HG03469 (cell line): ENCODE measurements around the gene CYP21A2.

Experiments
- ATAC-seq: cut with Tn5 transposase; IDR thresholded peaks from one replicate; pipeline ENCODE4 v1.9.1; 2021; ENCODE audit warnings: mild to moderate bottlenecking, moderate library complexity, moderate number of reproducible peaks; ENCODE audit not compliant: unreplicated experiment

CYP21A2 gene

GRCh38 chr6:32081168-32081990 lies 43.2 kb downstream of the CYP21A2 start:
- no peak for ATAC-seq

- ATAC-seq = no peak
Measured at GRCh38 chr6:32082478-32082877, 44.3 kb downstream of the CYP21A2 start.

GRCh38 chr6:32082935-32083334 lies 44.7 kb downstream of the CYP21A2 start:
- no peak for ATAC-seq

- ATAC-seq = no peak
Measured at GRCh38 chr6:32083812-32084768, 45.9 kb downstream of the CYP21A2 start.

- ATAC-seq = no peak
Measured at GRCh38 chr6:32084780-32085179, 46.6 kb downstream of the CYP21A2 start.

- ATAC-seq = no peak
Measured at GRCh38 chr6:32085759-32086459, 47.7 kb downstream of the CYP21A2 start.

GRCh38 chr6:32086661-32087573 lies 48.7 kb downstream of the CYP21A2 start:
- no peak for ATAC-seq

- no peak for ATAC-seq
Measured at GRCh38 chr6:32087574-32088486, 49.6 kb downstream of the CYP21A2 start.

GRCh38 chr6:32088487-32089049 lies 50.4 kb downstream of the CYP21A2 start:
- ATAC-seq = no peak

- no peak for ATAC-seq
Measured at GRCh38 chr6:32089082-32089828, 51.0 kb downstream of the CYP21A2 start.
